IPS-18a (cell line): ENCODE results near the gene EHBP1.

Experiments
- H3K27ac ChIP-seq: one replicate; pipeline ENCODE4 v1.5.1; 2013; ENCODE audit warnings: low read length
- H3K27me3 ChIP-seq: one replicate; pipeline ENCODE4 v1.6.1; 2013; ENCODE audit warnings: mild to moderate bottlenecking, low read length; ENCODE audit not compliant: control insufficient read depth, insufficient read depth
- H3K36me3 ChIP-seq: one replicate; pipeline ENCODE4 v1.6.1; 2013; ENCODE audit warnings: low read depth, low read length; ENCODE audit not compliant: control insufficient read depth
- H3K4me1 ChIP-seq: one replicate; pipeline ENCODE4 v1.6.1; 2013; ENCODE audit warnings: low read depth, low read length; ENCODE audit not compliant: control insufficient read depth
- H3K4me3 ChIP-seq: one replicate; pipeline ENCODE4 v1.5.1; 2013; ENCODE audit warnings: low read length
- H3K9ac ChIP-seq: one replicate; pipeline ENCODE4 v1.6.1; 2013; ENCODE audit warnings: mild to moderate bottlenecking, low read length, moderate library complexity
- H3K9me3 ChIP-seq: one replicate; pipeline ENCODE4 v1.6.1; 2013; ENCODE audit warnings: low read depth, low read length; ENCODE audit not compliant: control insufficient read depth

EHBP1 gene

DNA sequence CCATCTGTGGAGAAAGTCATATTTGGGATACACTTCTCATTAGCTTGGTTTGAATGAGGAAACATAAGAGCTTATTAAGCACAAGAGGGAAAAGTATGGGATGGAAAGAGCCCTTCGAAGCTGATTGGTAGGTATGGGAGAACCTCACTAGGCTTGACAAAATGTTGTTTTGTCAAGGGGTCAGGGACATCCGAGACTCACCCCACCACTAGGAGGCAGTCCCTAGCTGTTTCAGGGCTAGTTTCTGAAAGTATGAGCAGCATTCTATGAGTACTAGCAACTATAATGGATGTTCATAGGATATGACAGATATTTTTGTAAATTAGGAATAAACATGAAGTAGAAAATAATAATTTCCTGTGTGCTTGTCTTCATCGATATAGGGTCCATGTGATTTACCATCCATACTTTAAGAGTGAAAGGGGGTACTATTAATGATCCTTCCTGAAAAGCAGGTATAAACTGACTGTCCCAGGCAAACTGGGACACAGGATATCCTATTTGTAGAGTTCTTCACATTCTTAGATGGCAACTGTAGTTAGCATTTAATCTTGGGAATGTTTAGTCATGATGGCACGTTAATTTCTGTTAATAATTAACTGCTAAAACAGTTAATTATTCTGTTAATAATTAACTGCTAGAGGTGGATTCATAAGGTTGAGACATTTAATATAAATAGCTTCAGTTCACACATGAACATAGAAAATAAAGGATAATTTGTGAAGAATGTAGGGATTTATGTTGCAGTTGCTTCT is 373.5 kb downstream of the EHBP1 start:
- peaks cover 5% of the 10 kb centered on the region for H3K4me1 ChIP-seq
- no peaks in the 10 kb centered on the region for H3K27me3 ChIP-seq
- no peak overlapping the region for H3K4me3 ChIP-seq
- H3K27ac ChIP-seq: no peak overlapping the region
- H3K36me3 ChIP-seq: no peaks in the 10 kb centered on the region
- H3K9me3 ChIP-seq: no peaks in the 10 kb centered on the region
- no peak overlapping the region for H3K9ac ChIP-seq

DNA sequence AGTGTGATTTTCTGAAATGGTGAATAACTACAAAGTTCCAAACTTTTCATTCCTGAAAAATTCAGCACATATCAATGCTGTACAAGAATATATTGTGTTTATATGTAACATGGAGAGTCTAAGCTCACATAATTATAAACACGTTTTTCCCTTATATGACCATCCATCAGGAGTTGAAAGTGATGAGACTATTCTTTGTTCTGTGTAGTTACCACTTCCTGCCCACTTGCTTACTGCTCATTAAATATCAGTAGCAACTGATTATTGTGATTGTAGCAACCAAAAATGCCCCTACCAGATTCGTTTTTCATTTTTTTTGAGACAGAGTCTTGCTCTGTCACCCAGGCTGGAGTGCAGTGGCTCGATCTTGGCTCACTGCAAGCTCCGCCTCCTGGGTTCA is 375.9 kb downstream of the EHBP1 start:
- Histone ChIP-seq H3K4me3 (no peak overlapping the region), H3K36me3 (no peaks in the 10 kb centered on the region), H3K4me1 (peaks cover 5% of the 10 kb centered on the region), H3K9me3 (no peaks in the 10 kb centered on the region), H3K27me3 (no peaks in the 10 kb centered on the region), H3K9ac (no peak overlapping the region), H3K27ac (no peak overlapping the region)

DNA sequence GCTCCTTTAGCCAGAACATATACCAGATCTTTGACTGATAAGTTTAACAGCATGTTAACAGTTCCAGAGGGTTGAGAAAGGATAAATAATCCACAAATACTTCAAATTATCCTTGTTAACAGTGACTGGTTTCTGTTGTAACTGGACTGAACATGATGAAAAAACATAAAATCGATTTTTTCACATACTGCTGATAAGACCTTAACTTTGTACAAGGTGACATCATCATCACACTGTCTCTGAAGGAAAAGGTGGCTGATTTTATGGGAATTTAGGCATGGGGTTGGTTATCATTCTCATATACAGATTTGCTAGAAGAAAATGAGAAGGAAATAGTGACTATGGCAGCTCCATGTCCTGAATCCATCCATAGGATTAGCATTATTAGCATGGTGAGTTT is 381.2 kb downstream of the EHBP1 start:
- no peak overlapping the region for H3K4me3 ChIP-seq
- no peaks in the 10 kb centered on the region for H3K9me3 ChIP-seq
- H3K36me3 ChIP-seq: no peaks in the 10 kb centered on the region
- H3K27ac ChIP-seq: no peak overlapping the region
- H3K4me1 ChIP-seq: no peaks in the 10 kb centered on the region
- H3K27me3 ChIP-seq: no peaks in the 10 kb centered on the region
- H3K9ac ChIP-seq: no peak overlapping the region

DNA sequence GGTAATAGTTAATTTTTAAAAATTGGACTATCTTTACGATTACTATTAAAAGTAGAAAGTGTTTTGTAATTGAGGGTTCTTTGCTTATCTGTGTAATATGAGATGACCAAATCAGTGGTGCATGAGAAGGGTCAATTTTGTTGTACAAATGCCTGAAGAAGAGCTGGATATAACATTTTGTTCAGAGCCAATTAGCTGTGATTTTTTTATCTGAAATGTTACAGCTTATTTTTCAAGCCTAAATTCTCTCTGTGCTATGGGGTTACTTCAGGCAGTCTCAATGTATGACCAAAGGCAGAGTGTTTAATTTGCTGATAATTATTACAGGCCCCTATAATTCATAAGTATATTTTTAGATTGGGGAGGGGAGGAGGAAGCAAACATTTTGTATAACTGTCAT is 386.9 kb downstream of the EHBP1 start:
- H3K36me3 ChIP-seq: no peaks in the 10 kb centered on the region
- H3K27me3 ChIP-seq: no peaks in the 10 kb centered on the region
- H3K9me3 ChIP-seq: no peaks in the 10 kb centered on the region
- H3K4me3 ChIP-seq: no peak overlapping the region
- H3K27ac ChIP-seq: no peak overlapping the region
- peaks cover 5% of the 10 kb centered on the region for H3K4me1 ChIP-seq
- no peak overlapping the region for H3K9ac ChIP-seq

DNA sequence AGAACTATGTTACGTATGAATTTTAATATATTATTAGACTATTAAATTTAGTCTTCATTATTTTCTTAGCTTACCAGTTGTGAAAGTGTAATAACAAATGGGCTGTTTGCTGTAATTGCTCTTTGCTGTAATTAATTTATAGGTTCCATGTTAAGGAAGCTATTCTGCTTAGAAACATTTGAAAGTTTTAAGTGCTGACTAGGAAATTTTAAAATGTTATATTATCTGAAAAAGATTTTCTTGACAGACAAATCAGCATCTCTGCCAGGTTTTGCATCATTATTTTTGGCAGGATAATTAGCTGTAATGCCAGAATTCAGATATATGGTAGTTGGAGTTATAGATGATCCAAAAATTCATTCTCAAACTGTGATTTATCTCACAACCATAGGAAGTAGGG is 387.3 kb downstream of the EHBP1 start:
- Histone ChIP-seq H3K4me1 (peaks cover 5% of the 10 kb centered on the region), H3K4me3 (no peak overlapping the region), H3K27ac (no peak overlapping the region), H3K27me3 (no peaks in the 10 kb centered on the region), H3K9ac (no peak overlapping the region), H3K9me3 (no peaks in the 10 kb centered on the region), H3K36me3 (no peaks in the 10 kb centered on the region)

DNA sequence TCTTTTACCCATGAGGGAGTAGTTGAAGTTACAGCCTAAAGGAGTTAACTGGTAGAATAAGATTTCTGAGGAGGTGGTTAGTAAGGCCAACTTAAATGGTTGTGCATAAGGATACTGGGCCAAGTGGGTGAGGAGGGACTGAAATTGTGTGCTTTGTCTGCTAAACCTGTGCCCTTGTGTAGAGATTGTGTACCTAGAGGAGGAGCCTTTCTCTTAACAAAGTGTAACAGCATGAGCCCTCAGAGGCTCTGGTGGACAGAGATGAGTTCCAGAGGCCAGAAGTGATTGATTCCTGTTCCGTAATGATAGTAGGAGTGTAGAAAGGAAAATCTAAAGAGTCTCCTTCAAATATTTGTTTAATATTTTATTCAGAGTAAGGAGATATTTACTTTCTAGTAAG is 388.0 kb downstream of the EHBP1 start:
- H3K9ac ChIP-seq: no peak overlapping the region
- no peak overlapping the region for H3K4me3 ChIP-seq
- peaks cover 5% of the 10 kb centered on the region for H3K4me1 ChIP-seq
- no peaks in the 10 kb centered on the region for H3K27me3 ChIP-seq
- no peak overlapping the region for H3K27ac ChIP-seq
- no peaks in the 10 kb centered on the region for H3K36me3 ChIP-seq
- no peaks in the 10 kb centered on the region for H3K9me3 ChIP-seq
